Liver (tissue), 9 donors: ENCODE measurements around the gene ELOVL3. TPM values are rescaled to one million over a fixed set of nuclear protein-coding genes. Genes with fewer than 3 reads are reported as not detected.

Experiments used
- DNase-seq: peaks from one replicate; pipeline ENCODE4 v3.0.0-alpha.2; 2017; ENCODE audit warnings: low spot score
- H3K27ac ChIP-seq, 2 donors: one replicate each; pipeline ENCODE4 v1.7.0; 2013; ENCODE audit warnings: inconsistent platforms in 2 of 2, low read length in 2 of 2, control low read depth in 1 of 2, low read depth in 1 of 2, mild to moderate bottlenecking in 1 of 2
- H3K27me3 ChIP-seq, 4 donors: one replicate each; pipeline versions ENCODE4 v1.6.1 to v1.7.0; 2013; ENCODE audit warnings: low read length in 3 of 4, inconsistent platforms in 1 of 4, mild to moderate bottlenecking in 1 of 4, moderate library complexity in 1 of 4; ENCODE audit not compliant: control insufficient read depth in 4 of 4, insufficient read depth in 4 of 4
- H3K36me3 ChIP-seq, 4 donors: one replicate each; pipeline versions ENCODE4 v1.6.1 to v1.7.0; 2013; ENCODE audit warnings: low read length in 3 of 4, mild to moderate bottlenecking in 3 of 4, low read depth in 1 of 4, moderate library complexity in 1 of 4; ENCODE audit not compliant: control insufficient read depth in 4 of 4, insufficient read depth in 3 of 4
- H3K4me1 ChIP-seq, 4 donors: one replicate each; pipeline versions ENCODE4 v1.6.1 to v1.7.0; 2013; ENCODE audit warnings: low read length in 3 of 4, mild to moderate bottlenecking in 3 of 4, moderate library complexity in 1 of 4; ENCODE audit not compliant: control insufficient read depth in 4 of 4, insufficient read depth in 4 of 4
- H3K4me3 ChIP-seq, 3 donors: one replicate each; pipeline versions ENCODE4 v1.6.1 to v1.7.0; 2013; ENCODE audit warnings: low read length in 3 of 3, control low read depth in 1 of 3, low read depth in 1 of 3, mild to moderate bottlenecking in 1 of 3
- H3K9ac ChIP-seq, 2 donors: one replicate each; pipeline ENCODE4 v1.7.0; 2013; ENCODE audit warnings: low read length in 2 of 2, mild to moderate bottlenecking in 2 of 2, moderate library complexity in 2 of 2, control low read depth in 1 of 2, low read depth in 1 of 2
- H3K9me3 ChIP-seq, 4 donors: one replicate each; pipeline versions ENCODE4 v1.6.1 to v1.7.0; 2013; ENCODE audit warnings: low read length in 3 of 4; ENCODE audit not compliant: control insufficient read depth in 4 of 4
- EGR1 ChIP-seq, 2 donors: IDR thresholded peaks; 2 replicates each; pipeline ENCODE4 v1.6.1; 2016 to 2018; ENCODE audit warnings: antibody characterized with exemption in 2 of 2, low read depth in 2 of 2
- FOXA1 ChIP-seq: IDR thresholded peaks from 2 replicates; pipeline ENCODE4 v1.6.1; 2016; ENCODE audit warnings: antibody characterized with exemption
- FOXA2 ChIP-seq: IDR thresholded peaks from 2 replicates; pipeline ENCODE4 v1.6.1; 2016; ENCODE audit warnings: antibody characterized with exemption
- GABPA ChIP-seq, 2 donors: IDR thresholded peaks in 1 of 2; conservative IDR thresholded peaks in 1 of 2; 2 replicates each; pipeline ENCODE4 v1.6.1; 2016; ENCODE audit warnings: antibody characterized with exemption in 2 of 2, mild to moderate bottlenecking in 1 of 2, moderate library complexity in 1 of 2
- HNF4A ChIP-seq, 2 donors: conservative IDR thresholded peaks; 2 replicates each; pipeline ENCODE4 v1.6.1; 2016; ENCODE audit warnings: antibody characterized with exemption in 2 of 2, mild to moderate bottlenecking in 2 of 2
- HNF4G ChIP-seq: IDR thresholded peaks from 2 replicates; pipeline ENCODE4 v1.6.1; 2016; ENCODE audit warnings: antibody characterized with exemption
- JUND ChIP-seq, 2 donors: IDR thresholded peaks; 2 replicates each; pipeline ENCODE4 v1.6.1; 2016; ENCODE audit warnings: antibody characterized with exemption in 2 of 2
- NR2F2 ChIP-seq: IDR thresholded peaks from 2 replicates; pipeline ENCODE4 v1.6.1; 2016; ENCODE audit warnings: antibody characterized with exemption
- RAD21 ChIP-seq, 2 donors: IDR thresholded peaks; 2 replicates each; pipeline ENCODE4 v1.6.1; 2016; ENCODE audit warnings: antibody characterized with exemption in 2 of 2, mild to moderate bottlenecking in 2 of 2
- RXRA ChIP-seq, 2 donors: IDR thresholded peaks; 2 replicates each; pipeline ENCODE4 v1.6.1; 2017 to 2018; ENCODE audit warnings: antibody characterized with exemption in 2 of 2, mild to moderate bottlenecking in 1 of 2
- SP1 ChIP-seq: IDR thresholded peaks from 2 replicates; pipeline ENCODE4 v1.6.1; 2018; ENCODE audit warnings: antibody characterized with exemption, mild to moderate bottlenecking
- TAF1 ChIP-seq: conservative IDR thresholded peaks from 2 replicates; pipeline ENCODE4 v1.6.1; 2016; ENCODE audit warnings: antibody characterized with exemption, mild to moderate bottlenecking
- YY1 ChIP-seq: IDR thresholded peaks from 2 replicates; pipeline ENCODE4 v1.6.1; 2016; ENCODE audit warnings: antibody characterized with exemption, mild to moderate bottlenecking
- WGBS: extraction: QIAGEN DNeasy Blood & Tissue Kit; methylation state at CpG from one replicate; pipeline ENCODE4 v1.1.7; 2013; 5-methylcytosine and 5-hydroxymethylcytosine counted together
- polyA plus RNA-seq, 2 donors: library from polyadenylated mRNA; stranded (reverse) in 1 of 2; unstranded in 1 of 2; fragments of 200-250 nt in 1 of 2; fragments of >200 nt in 1 of 2; fragmentation: Nextera tagmentation in 1 of 2; extraction: Ambion mirVana in 1 of 2; gene quantifications; one replicate each; pipeline versions ENCODE4 v1.2.1 to v1.2.3, GENCODE V29; 2013 to 2015
- total RNA-seq, 2 donors: library from RNA; depleted of rRNA; stranded (reverse); fragments of >200 nt; gene quantifications; one replicate each; pipeline ENCODE4 v1.2.3, GENCODE V29; 2014
- TF ChIP-seq, protein P1 (sequence below): IDR thresholded peaks from 2 replicates; pipeline ENCODE4 v1.6.1; 2016; ENCODE audit warnings: antibody characterized with exemption
- TF ChIP-seq, protein P2 (sequence below): IDR thresholded peaks from 2 replicates; pipeline ENCODE4 v1.6.1; 2016; ENCODE audit warnings: antibody characterized with exemption
- TF ChIP-seq, protein P3 (sequence below): IDR thresholded peaks from 2 replicates; pipeline ENCODE4 v1.6.1; 2016; ENCODE audit warnings: antibody characterized with exemption
- TF ChIP-seq, protein P4 (sequence below): fragments of 150-350 bp; IDR thresholded peaks from 2 replicates; pipeline ENCODE4 v1.5.1; 2017; ENCODE audit warnings: improper control_type of control experiment, low read depth, low read length; ENCODE audit not compliant: missing input control
- TF ChIP-seq, protein P5 (sequence below): IDR thresholded peaks from 2 replicates; pipeline ENCODE4 v1.6.1; 2016; ENCODE audit warnings: antibody characterized with exemption, mild to moderate bottlenecking
- donor health status: healthy.
- donor health status: healthy.
- donor health status: healthy.
- donor health status: healthy.
- donor health status: healthy.

ELOVL3 gene
- total and polyA plus RNA-seq, 4 donors = 0.42 TPM; not detected in 3

DNA sequence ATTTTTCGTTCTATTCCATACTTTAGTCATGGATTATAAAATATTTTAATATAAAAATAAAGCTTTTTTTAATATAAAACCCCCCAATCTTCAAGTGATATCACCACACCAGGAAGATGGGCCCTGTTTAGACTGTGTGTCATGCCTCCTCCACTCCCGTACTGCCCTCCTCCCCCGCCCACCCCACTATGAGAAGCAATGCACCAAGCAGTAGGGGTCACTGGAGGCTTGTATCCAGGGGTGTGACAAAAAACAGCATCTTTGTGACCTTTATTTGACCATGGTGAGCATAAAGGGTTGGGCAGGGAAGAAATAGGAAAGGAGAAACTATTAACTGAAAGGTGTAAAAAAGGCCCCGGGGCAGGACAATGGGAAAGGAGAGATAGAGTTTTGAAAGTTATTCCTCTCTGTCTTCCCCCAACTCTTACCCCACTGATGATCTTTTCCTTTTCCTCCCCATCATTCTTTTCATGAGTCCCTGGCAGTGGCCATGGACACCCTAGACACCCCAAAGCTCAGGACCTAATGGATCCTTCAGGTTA, 11.7 kb downstream of the ELOVL3 start:
- no peaks in the 10 kb centered on the region for H3K9me3 ChIP-seq
- peaks cover 5 to 19% (median 11%) of the 10 kb centered on the region in 4 donors for H3K4me1 ChIP-seq
- no peak for DNase-seq
- no peak overlapping the region for H3K27ac ChIP-seq
- no peaks in the 10 kb centered on the region for H3K36me3 ChIP-seq
- no peak overlapping the region for H3K9ac ChIP-seq
- H3K27me3 ChIP-seq = peaks cover 0 to 4% (median 0%) of the 10 kb centered on the region in 4 donors
- TF ChIP-seq FOXA2 (no peak), NR2F2 (no peak), HNF4G (no peak), RAD21 (IDR thresholded peaks at IDR 0.05) (no peak), FOXA1 (no peak), HNF4A (conservative IDR thresholded peaks at IDR 0.05) (no peak)
- TF ChIP-seq, protein P1, sequence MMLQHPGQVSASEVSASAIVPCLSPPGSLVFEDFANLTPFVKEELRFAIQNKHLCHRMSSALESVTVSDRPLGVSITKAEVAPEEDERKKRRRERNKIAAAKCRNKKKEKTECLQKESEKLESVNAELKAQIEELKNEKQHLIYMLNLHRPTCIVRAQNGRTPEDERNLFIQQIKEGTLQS = no peak
- TF ChIP-seq, protein P2, sequence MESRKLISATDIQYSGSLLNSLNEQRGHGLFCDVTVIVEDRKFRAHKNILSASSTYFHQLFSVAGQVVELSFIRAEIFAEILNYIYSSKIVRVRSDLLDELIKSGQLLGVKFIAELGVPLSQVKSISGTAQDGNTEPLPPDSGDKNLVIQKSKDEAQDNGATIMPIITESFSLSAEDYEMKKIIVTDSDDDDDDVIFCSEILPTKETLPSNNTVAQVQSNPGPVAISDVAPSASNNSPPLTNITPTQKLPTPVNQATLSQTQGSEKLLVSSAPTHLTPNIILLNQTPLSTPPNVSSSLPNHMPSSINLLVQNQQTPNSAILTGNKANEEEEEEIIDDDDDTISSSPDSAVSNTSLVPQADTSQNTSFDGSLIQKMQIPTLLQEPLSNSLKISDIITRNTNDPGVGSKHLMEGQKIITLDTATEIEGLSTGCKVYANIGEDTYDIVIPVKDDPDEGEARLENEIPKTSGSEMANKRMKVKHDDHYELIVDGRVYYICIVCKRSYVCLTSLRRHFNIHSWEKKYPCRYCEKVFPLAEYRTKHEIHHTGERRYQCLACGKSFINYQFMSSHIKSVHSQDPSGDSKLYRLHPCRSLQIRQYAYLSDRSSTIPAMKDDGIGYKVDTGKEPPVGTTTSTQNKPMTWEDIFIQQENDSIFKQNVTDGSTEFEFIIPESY = no peak
- TF ChIP-seq, protein P3, sequence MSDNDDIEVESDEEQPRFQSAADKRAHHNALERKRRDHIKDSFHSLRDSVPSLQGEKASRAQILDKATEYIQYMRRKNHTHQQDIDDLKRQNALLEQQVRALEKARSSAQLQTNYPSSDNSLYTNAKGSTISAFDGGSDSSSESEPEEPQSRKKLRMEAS = no peak
- WGBS = 60% methylated on average over 4 of the region's 4 CpGs
- H3K4me3 ChIP-seq = no peak overlapping the region

DNA sequence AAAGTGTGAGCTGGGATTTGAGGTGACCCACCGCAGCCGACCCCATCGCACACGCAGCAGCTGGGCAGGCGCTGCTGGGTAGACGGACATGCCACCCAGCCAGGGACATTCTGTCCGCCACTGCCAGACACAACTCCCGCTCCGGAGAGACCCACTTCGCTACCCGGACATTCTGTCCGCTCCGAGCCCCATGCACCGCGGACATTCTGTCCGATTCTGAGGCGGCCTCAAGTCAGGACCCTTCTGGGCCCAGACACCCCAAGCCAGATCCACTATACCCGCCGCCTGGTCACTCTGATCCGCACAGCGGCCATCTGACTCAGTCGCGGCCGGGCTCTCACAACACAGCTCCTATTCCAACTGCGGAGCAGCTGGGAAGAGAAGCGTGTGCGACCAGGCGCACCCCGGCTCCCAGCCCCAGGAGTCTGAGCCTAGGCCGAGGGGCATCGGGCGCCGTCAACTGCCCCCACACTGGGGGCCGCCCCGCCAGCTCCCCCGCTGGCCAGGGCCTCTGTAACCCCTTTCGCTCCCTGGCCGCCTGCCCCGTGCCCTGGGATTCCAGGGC, 14.4 kb downstream of the ELOVL3 start:
- Histone ChIP-seq H3K36me3 (no peaks in the 10 kb centered on the region), H3K4me1 (peaks cover 6 to 24% (median 15%) of the 10 kb centered on the region in 4 donors), H3K4me3 (peak overlapping the region in 1 of 3 donors; percentile 57), H3K9me3 (no peaks in the 10 kb centered on the region), H3K27me3 (no peaks in the 10 kb centered on the region), H3K9ac (no peak overlapping the region), H3K27ac (no peak overlapping the region)
- TF ChIP-seq YY1 (no peak), SP1 (no peak), GABPA (IDR thresholded peaks at IDR 0.05 in 1 of 2, conservative IDR thresholded peaks at IDR 0.05 in 1 of 2) (no peak), FOXA1 (no peak), RXRA (IDR thresholded peaks at IDR 0.05) (no peak), HNF4G (no peak), RAD21 (IDR thresholded peaks at IDR 0.05) (no peak), NR2F2 (no peak), JUND (IDR thresholded peaks at IDR 0.05) (no peak), EGR1 (IDR thresholded peaks at IDR 0.05; ENCODE audit: low read depth in 2 of 2) (no peak), HNF4A (conservative IDR thresholded peaks at IDR 0.05) (no peak), TAF1 (no peak), FOXA2 (no peak)
- TF ChIP-seq, protein P3 = no peak
- TF ChIP-seq, protein P1 = no peak
- TF ChIP-seq, protein P4, sequence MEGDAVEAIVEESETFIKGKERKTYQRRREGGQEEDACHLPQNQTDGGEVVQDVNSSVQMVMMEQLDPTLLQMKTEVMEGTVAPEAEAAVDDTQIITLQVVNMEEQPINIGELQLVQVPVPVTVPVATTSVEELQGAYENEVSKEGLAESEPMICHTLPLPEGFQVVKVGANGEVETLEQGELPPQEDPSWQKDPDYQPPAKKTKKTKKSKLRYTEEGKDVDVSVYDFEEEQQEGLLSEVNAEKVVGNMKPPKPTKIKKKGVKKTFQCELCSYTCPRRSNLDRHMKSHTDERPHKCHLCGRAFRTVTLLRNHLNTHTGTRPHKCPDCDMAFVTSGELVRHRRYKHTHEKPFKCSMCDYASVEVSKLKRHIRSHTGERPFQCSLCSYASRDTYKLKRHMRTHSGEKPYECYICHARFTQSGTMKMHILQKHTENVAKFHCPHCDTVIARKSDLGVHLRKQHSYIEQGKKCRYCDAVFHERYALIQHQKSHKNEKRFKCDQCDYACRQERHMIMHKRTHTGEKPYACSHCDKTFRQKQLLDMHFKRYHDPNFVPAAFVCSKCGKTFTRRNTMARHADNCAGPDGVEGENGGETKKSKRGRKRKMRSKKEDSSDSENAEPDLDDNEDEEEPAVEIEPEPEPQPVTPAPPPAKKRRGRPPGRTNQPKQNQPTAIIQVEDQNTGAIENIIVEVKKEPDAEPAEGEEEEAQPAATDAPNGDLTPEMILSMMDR = no peak
- TF ChIP-seq, protein P5, sequence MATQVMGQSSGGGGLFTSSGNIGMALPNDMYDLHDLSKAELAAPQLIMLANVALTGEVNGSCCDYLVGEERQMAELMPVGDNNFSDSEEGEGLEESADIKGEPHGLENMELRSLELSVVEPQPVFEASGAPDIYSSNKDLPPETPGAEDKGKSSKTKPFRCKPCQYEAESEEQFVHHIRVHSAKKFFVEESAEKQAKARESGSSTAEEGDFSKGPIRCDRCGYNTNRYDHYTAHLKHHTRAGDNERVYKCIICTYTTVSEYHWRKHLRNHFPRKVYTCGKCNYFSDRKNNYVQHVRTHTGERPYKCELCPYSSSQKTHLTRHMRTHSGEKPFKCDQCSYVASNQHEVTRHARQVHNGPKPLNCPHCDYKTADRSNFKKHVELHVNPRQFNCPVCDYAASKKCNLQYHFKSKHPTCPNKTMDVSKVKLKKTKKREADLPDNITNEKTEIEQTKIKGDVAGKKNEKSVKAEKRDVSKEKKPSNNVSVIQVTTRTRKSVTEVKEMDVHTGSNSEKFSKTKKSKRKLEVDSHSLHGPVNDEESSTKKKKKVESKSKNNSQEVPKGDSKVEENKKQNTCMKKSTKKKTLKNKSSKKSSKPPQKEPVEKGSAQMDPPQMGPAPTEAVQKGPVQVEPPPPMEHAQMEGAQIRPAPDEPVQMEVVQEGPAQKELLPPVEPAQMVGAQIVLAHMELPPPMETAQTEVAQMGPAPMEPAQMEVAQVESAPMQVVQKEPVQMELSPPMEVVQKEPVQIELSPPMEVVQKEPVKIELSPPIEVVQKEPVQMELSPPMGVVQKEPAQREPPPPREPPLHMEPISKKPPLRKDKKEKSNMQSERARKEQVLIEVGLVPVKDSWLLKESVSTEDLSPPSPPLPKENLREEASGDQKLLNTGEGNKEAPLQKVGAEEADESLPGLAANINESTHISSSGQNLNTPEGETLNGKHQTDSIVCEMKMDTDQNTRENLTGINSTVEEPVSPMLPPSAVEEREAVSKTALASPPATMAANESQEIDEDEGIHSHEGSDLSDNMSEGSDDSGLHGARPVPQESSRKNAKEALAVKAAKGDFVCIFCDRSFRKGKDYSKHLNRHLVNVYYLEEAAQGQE = no peak
- TF ChIP-seq, protein P2 = no peak
- 42% methylated on average over 39 of the region's 39 CpGs for WGBS
- DNase-seq = no peak
